Adipocyte (in vitro differentiated cells): ENCODE results near the gene MCU.
"Not testable (repeated sequence)": the region's sequence is repeated elsewhere in the genome, so short reads cannot be mapped to it uniquely, and the experiment has no call there.

Source experiments
- DNase-seq: peaks from one replicate; pipeline ENCODE4 v3.0.0-alpha.2; 2015; ENCODE audit warnings: low read depth
- H3K27me3 ChIP-seq: replicated peaks from 2 replicates; pipeline ENCODE4 v1.7.0; 2013; ENCODE audit warnings: mild to moderate bottlenecking, low read length, moderate library complexity; ENCODE audit not compliant: control insufficient read depth, insufficient read depth
- H3K36me3 ChIP-seq: 2 replicates; pipeline ENCODE4 v1.7.0; 2013; ENCODE audit warnings: low read length, mild to moderate bottlenecking, moderate library complexity; ENCODE audit not compliant: control insufficient read depth, insufficient read depth, severe bottlenecking
- H3K4me1 ChIP-seq: 2 replicates; pipeline ENCODE4 v1.7.0; 2013; ENCODE audit warnings: mild to moderate bottlenecking, low read length, moderate library complexity; ENCODE audit not compliant: control insufficient read depth, insufficient read depth
- H3K4me3 ChIP-seq: 2 replicates; pipeline ENCODE4 v1.7.0; 2013; ENCODE audit warnings: mild to moderate bottlenecking, low read length, moderate library complexity
- H3K9ac ChIP-seq: 2 replicates; pipeline ENCODE4 v1.7.0; 2013; ENCODE audit warnings: mild to moderate bottlenecking, low read length, moderate library complexity
- H3K9me3 ChIP-seq: 2 replicates; pipeline ENCODE4 v1.7.0; 2013; ENCODE audit warnings: mild to moderate bottlenecking, low read length, moderate library complexity; ENCODE audit not compliant: control insufficient read depth

The MCU gene, protein sequence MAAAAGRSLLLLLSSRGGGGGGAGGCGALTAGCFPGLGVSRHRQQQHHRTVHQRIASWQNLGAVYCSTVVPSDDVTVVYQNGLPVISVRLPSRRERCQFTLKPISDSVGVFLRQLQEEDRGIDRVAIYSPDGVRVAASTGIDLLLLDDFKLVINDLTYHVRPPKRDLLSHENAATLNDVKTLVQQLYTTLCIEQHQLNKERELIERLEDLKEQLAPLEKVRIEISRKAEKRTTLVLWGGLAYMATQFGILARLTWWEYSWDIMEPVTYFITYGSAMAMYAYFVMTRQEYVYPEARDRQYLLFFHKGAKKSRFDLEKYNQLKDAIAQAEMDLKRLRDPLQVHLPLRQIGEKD

DNA sequence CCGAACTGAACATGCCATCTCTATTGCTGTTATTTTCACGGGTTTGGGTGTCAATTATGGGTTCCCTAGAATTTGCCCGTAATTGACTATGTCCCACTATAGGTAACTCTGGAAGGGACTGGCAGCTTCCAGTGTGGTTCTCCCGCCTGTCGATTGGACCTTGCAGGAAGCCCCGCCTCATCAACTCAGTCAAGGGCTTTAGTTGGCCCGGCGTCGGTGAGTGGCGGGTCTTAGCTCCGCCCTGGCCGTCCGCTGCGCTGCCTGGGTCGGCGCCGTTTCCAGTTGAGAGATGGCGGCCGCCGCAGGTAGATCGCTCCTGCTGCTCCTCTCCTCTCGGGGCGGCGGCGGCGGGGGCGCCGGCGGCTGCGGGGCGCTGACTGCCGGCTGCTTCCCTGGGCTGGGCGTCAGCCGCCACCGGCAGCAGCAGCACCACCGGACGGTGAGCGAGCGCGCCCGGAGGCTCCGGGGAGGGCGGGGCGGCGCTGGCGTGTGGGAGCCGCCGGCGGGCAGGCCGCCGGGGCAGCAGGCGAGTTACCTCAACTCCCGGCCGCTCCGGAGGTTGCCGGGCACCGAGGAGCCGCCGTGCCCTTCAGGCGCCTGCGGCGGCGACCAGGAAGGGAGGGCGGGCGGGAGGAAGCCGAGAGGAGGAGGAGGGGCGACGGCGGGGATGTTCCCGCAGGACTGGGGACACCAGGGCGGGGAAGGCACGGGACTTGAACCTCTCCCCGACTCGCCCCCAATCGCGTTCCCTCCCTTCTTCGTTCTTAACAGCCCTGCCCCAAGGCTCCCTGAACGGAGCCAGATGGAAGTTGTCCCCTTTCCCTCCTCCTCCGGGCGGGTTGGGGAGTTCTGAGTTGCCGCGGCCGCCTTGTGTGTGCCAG, at the start of gene MCU:
Gene MCU (plus strand): TSS at position 281 of the 881 bp plus-strand sequence. CDS start 9 bp downstream, at position 290.
- H3K4me1 ChIP-seq, result peaks cover 41% of the 10 kb centered on the region
- DNase-seq, result peak; percentile 98
- H3K27me3 ChIP-seq, result no peaks in the 10 kb centered on the region
- no peaks in the 10 kb centered on the region for H3K9me3 ChIP-seq
- H3K9ac ChIP-seq, result peak within 1 kb of the TSS; percentile 90
- H3K36me3 ChIP-seq, result no peaks in the 10 kb centered on the region
- peak within 1 kb of the TSS; percentile 90 for H3K4me3 ChIP-seq

DNA sequence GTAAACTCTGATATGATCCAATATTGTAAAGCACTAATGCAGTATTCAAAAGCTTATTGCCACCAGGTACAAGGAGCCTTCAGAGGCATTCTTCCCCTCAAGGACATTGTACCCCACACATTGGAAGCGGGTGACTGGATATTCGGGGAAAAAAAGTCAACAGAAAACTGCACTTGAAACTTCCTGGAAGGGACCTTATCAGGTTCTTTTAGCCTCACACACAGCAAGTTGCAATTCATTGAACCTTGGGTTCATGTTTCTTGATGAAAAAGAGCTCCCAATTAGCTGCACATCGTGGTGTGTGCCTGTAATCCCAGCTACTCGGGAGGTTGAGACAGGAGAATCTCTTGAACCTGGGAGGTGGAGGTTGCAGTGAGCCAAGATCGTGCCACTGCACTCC, 49.6 kb upstream of the MCU start:
- Histone ChIP-seq H3K27me3 (no peaks in the 10 kb centered on the region), H3K4me3 (no peak overlapping the region), H3K4me1 (peaks cover 3% of the 10 kb centered on the region), H3K36me3 (no peaks in the 10 kb centered on the region), H3K9me3 (no peaks in the 10 kb centered on the region), H3K9ac (no peak overlapping the region)
- DNase-seq, result no peak

DNA sequence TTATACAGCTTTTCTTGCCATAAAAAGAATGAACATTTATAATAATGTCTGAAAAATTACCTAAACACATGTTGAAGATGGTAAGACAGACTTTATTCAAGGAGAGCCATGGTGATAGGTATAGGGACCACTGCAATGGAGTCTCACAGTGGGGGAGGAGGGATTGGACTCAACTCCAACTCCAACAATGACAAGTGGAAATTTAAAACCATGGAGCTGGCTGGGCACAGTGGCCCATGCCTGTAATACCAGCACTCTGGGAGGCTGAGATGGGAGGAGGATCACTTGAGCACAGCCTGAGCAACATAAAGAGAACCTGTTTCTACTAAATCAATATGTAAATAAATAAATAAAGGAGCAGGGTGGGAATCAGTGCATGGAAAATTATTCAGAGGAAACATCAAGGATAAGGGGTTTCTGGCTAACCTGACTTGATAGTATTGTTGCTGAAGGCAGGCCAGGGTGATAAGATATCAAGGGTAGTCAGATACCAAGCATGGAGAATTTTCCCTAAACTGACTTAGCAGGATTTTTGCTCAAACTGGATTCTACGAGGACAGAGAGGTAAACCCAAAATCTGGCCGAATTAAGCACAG, 46.6 kb upstream of the MCU start:
- H3K9ac ChIP-seq, result no peak overlapping the region
- DNase-seq, result no peak

DNA sequence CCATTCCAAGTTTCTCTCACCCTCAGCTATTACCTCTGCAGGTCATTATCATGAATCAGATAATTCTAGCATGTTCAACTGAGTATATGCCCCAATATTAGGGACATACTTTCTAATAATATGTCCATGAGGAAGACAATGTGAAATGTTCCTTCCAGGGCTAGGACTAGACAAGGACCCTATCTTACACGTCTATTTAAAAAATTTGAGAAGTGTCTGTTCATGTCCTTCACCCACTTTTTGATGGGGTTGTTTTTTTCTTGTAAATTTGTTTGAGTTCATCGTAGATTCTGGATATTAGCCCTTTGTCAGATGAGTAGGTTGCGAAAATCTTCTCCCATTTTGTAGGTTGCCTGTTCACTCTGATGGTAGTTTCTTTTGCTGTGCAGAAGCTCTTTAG, 45.0 kb upstream of the MCU start:
- DNase-seq, H3K9me3 ChIP-seq, H3K36me3 ChIP-seq, H3K9ac ChIP-seq, H3K4me3 ChIP-seq, H3K27me3 ChIP-seq, H3K4me1 ChIP-seq: not testable (repeated sequence)

More for the DNA sequence above, 46.6 kb upstream of the MCU start:
- Histone ChIP-seq H3K4me3 (no peak overlapping the region), H3K4me1 (no peaks in the 10 kb centered on the region), H3K36me3 (no peaks in the 10 kb centered on the region), H3K9me3 (no peaks in the 10 kb centered on the region), H3K27me3 (no peaks in the 10 kb centered on the region)

DNA sequence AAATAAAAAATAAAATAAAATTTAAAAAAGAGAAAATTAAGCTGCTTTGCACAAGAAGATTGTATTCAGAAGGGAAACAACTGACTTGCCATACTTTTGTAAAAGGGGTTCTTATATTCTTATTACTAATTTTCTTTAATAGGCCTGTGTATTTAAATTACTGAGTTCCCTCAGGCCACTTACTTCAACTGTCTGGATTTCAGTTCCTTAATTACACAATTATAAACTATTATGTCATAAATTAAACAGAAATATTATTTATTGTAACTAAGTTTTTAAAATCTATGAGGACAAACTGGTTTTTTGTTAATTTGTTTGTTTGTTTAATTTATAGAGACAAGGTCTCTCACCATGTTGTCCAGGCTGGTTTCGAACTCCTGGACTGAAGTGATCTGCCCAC, 43.6 kb upstream of the MCU start:
- no peak overlapping the region for H3K9ac ChIP-seq
- H3K27me3 ChIP-seq, result no peaks in the 10 kb centered on the region
- no peaks in the 10 kb centered on the region for H3K36me3 ChIP-seq
- H3K4me1 ChIP-seq, result no peaks in the 10 kb centered on the region
- H3K4me3 ChIP-seq, result no peak overlapping the region
- H3K9me3 ChIP-seq, result no peaks in the 10 kb centered on the region
- DNase-seq, result no peak

DNA sequence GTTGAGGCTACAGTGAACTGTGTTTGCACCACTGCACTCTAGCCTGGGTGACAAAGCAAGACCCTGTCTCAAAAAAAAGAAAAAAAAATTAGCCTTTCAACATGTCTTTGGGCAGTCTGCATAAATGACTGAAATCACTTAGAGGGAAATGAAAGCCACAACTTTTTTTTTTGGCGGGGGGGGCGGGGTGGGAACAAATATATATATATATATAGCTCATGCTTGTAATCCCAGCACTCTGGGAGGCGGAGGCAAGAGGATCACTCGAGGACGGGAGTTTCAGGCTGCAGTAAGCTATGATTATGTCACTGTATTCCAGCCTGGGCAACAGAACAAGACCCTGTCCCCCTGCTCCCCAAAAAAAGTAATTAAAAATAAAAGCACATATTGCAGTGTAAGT, 42.7 kb upstream of the MCU start:
- Histone ChIP-seq H3K36me3 (no peaks in the 10 kb centered on the region), H3K27me3 (no peaks in the 10 kb centered on the region), H3K9me3 (no peaks in the 10 kb centered on the region), H3K4me1 (no peaks in the 10 kb centered on the region), H3K9ac (no peak overlapping the region), H3K4me3 (no peak overlapping the region)
- DNase-seq, result no peak

DNA sequence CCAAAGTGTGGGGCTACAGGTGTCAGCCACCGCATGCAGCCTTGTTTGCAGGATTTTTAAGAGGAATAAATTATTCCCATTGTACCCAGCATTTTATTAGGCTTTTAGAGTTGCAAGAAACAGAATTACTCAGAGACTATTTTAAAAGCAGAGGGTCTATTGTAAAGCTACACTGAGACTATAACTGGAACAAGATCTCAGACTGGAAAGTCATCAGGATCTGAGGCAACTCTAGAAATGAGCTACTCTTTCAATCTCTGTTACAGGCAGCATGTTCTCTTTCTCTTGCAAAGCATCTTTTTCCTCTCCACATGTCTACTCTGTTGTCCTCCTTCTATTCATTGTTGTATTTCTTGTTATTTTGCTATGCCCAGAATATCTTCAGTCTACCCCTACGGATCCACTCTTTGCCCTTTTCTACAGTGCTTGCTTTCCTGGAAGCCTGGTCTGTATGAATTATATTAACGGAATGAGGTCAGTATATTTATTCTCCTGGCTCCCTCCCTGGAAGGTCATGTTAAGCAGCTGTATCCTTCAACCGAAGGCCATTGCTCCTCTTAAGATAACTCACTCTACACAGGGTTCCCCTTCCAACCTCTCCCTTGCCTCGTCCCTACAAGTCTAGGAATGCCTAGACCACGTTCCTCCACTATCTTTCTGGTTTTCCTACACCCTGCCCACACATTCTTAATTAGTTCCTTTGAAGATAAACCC, 38.4 kb upstream of the MCU start:
- Histone ChIP-seq H3K36me3 (no peaks in the 10 kb centered on the region), H3K27me3 (no peaks in the 10 kb centered on the region), H3K9ac (no peak overlapping the region), H3K9me3 (no peaks in the 10 kb centered on the region), H3K4me3 (no peak overlapping the region), H3K4me1 (no peaks in the 10 kb centered on the region)
- no peak for DNase-seq

DNA sequence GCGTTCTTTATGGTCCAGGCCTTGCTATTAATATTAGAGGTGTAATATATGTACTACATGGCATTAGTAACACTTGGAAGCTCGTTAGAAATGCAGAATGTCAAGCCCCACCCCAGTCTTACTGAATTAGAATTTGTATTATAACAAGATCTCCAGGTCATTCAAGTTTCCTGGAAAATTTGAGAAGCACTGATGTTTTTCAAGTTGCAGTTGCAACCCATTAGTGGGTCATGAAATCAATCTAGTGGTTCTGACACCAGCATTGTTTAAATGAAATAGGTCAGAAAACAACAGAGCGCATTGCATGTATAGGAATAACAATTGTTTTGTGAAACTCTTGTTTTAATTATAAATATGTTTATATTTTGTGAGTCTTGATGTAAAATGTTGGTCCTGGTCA, 37.2 kb upstream of the MCU start:
- Histone ChIP-seq H3K9ac (no peak overlapping the region), H3K4me3 (no peak overlapping the region), H3K4me1 (no peaks in the 10 kb centered on the region), H3K27me3 (no peaks in the 10 kb centered on the region), H3K9me3 (no peaks in the 10 kb centered on the region), H3K36me3 (no peaks in the 10 kb centered on the region)
- no peak for DNase-seq

DNA sequence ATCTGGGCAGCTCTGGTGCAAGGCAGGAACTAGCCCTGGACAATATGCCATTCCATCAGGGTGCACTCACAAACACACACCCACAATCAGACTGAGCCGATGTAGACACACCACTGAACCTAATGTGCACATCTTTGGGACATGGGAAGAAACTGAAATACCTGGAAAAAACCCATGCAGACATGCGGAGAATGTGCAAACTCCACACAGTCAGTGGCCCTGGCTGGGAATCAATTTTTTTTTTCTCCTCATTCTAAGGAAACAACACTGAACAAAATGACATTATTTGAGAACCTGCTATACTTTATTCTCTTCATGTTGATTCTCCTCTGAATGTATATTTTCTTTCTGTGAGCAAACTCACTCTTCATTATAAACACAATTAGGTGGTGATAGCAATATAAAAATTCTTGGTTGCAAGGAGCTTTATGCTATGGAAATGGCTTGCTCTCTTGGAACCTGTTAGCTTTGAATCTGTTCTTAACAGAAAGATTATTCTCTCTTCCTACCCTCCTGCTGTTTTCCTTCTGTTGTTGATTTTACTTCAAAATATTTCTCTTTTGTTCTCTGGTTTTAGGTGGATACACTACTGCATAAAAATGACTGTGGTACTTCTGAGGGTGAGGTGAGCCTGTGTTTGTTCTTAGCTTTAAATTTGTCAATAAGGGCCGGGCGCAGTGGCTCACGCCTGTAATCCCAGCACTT, 33.1 kb upstream of the MCU start:
- Histone ChIP-seq H3K9me3 (no peaks in the 10 kb centered on the region), H3K36me3 (no peaks in the 10 kb centered on the region), H3K27me3 (no peaks in the 10 kb centered on the region), H3K4me3 (no peak overlapping the region), H3K9ac (no peak overlapping the region), H3K4me1 (no peaks in the 10 kb centered on the region)
- no peak for DNase-seq

DNA sequence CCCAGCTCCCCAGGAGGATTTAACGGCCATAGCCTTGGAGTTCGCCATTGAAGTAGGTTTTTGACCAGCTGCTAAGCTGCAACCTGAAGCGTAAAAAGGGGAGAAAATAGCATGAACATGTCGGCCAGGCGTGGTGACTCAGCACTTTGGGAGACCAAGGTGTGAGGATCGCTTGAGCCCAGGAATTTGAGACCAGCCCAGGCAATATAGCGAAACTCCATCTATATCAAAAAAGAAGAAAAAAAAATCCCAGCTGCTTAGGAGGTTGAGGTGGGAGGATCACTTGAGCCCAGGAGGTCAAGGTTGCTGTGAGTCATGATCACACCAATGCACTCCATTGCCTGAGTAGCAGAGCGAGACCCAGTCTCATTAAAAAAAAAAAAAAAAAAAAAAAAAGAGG, 32.2 kb upstream of the MCU start:
- Histone ChIP-seq H3K9me3 (no peaks in the 10 kb centered on the region), H3K36me3 (no peaks in the 10 kb centered on the region), H3K9ac (no peak overlapping the region), H3K27me3 (no peaks in the 10 kb centered on the region), H3K4me3 (no peak overlapping the region), H3K4me1 (no peaks in the 10 kb centered on the region)
- DNase-seq, result no peak
